Sigmoid colon (tissue), 4 donors: Measurements from ENCODE around the gene SERPINB1.

Experiments used
- POLR2A ChIP-seq, 2 donors: fragments of 450-650 bp; IDR thresholded peaks; one replicate each; pipeline ENCODE4 v1.6.1; 2016; ENCODE audit warnings: antibody characterized with exemption in 2 of 2, mild to moderate bottlenecking in 2 of 2, moderate library complexity in 2 of 2
- POLR2AphosphoS5 ChIP-seq, 4 donors: sonication (generic); formaldehyde crosslinking; IDR thresholded peaks; one replicate each; pipeline ENCODE4 v1.6.1; 2017; ENCODE audit warnings: antibody characterized with exemption in 4 of 4
- TF ChIP-seq, protein P1 (sequence below), 4 experiments: fragments of 450-650 bp in 3 of 4; fragments of 200-600 bp in 1 of 4; IDR thresholded peaks; one replicate each; pipeline ENCODE4 v1.5.1; 2016 to 2019; ENCODE audit warnings: antibody characterized with exemption in 4 of 4, mild to moderate bottlenecking in 3 of 4, moderate library complexity in 2 of 4

DNA sequence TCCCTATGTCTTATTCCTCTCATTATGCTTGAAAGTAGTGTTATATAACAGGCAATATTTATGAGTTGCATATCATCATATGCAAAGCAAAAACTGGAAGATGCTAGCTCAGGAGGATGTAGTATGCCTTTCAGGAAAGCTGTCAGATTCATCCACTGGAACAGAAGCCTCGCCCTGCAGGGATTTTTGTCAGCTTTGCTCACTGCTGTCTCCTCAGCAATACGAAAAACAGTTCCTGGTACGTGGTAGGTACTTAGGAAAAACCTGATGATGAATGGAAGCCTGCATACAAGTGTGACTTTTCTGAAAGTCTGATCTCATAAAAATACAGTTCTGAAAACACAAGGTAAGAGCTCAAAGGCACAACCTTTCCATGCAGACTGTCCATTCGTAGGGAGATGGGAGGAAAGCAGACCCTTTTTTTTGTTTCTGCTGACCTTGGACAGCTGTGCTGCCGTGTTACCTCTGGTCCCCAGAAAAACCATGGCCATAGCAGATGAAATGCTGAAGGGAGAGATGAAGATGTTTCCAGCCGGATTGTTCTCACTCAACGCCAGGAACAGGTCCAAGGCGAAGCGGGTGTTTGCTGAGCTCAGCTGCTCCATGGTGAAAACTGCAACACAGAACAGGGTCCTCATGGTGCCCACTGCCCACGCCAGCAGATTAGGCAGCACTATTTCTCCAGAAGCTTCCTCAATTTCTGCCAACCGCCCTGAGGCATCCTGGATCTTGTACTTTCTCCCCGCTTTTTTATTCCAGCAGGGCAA lies 1.5 kb downstream of the SERPINB1 start:
- TF ChIP-seq, protein P1, sequence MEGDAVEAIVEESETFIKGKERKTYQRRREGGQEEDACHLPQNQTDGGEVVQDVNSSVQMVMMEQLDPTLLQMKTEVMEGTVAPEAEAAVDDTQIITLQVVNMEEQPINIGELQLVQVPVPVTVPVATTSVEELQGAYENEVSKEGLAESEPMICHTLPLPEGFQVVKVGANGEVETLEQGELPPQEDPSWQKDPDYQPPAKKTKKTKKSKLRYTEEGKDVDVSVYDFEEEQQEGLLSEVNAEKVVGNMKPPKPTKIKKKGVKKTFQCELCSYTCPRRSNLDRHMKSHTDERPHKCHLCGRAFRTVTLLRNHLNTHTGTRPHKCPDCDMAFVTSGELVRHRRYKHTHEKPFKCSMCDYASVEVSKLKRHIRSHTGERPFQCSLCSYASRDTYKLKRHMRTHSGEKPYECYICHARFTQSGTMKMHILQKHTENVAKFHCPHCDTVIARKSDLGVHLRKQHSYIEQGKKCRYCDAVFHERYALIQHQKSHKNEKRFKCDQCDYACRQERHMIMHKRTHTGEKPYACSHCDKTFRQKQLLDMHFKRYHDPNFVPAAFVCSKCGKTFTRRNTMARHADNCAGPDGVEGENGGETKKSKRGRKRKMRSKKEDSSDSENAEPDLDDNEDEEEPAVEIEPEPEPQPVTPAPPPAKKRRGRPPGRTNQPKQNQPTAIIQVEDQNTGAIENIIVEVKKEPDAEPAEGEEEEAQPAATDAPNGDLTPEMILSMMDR (IDR thresholded peaks at IDR 0.05): no peak
- no peak for TF ChIP-seq POLR2AphosphoS5 (IDR thresholded peaks at IDR 0.05)
- TF ChIP-seq POLR2A (IDR thresholded peaks at IDR 0.05): no peak
